Ovary (tissue), 3 donors: ENCODE measurements around the gene LMO7.

Source experiments
- CTCF ChIP-seq, 3 donors: fragments of 450-650 bp in 2 of 3; fragments of 200-600 bp in 1 of 3; IDR thresholded peaks; one replicate each; pipeline versions ENCODE4 v1.5.1 to v1.8.0; 2016 to 2022; ENCODE audit warnings: antibody characterized with exemption in 3 of 3, mild to moderate bottlenecking in 1 of 3
- EP300 ChIP-seq: sonication (generic); formaldehyde crosslinking; IDR thresholded peaks from one replicate; pipeline ENCODE4 v1.6.1; 2017; ENCODE audit warnings: antibody characterized with exemption
- POLR2A ChIP-seq: fragments of 450-650 bp; IDR thresholded peaks from one replicate; pipeline ENCODE4 v1.6.1; 2017; ENCODE audit warnings: antibody characterized with exemption, mild to moderate bottlenecking, moderate library complexity
- donor health status: DM: no; HTN: no; CAD: no.

GRCh38 chr13:75770592-75771011 lies 134.5 kb downstream of the LMO7 start:
- no peak for TF ChIP-seq CTCF (IDR thresholded peaks at IDR 0.05)
- TF ChIP-seq POLR2A = no peak
- TF ChIP-seq EP300 = no peak
